SIG-M5 treated with dmso at 0.1 percent for 504 hours (cell line): ENCODE measurements around the gene MAFG.
"Not testable (repeated sequence)": the region's sequence is repeated elsewhere in the genome, so short reads cannot be mapped to it uniquely, and the experiment has no call there.

Source experiments
- DNase-seq: peaks from one replicate; lab custom pipeline; 2025; ENCODE audit not compliant: unreplicated experiment; lab: John Stamatoyannopoulos, UW

The MAFG gene

DNA sequence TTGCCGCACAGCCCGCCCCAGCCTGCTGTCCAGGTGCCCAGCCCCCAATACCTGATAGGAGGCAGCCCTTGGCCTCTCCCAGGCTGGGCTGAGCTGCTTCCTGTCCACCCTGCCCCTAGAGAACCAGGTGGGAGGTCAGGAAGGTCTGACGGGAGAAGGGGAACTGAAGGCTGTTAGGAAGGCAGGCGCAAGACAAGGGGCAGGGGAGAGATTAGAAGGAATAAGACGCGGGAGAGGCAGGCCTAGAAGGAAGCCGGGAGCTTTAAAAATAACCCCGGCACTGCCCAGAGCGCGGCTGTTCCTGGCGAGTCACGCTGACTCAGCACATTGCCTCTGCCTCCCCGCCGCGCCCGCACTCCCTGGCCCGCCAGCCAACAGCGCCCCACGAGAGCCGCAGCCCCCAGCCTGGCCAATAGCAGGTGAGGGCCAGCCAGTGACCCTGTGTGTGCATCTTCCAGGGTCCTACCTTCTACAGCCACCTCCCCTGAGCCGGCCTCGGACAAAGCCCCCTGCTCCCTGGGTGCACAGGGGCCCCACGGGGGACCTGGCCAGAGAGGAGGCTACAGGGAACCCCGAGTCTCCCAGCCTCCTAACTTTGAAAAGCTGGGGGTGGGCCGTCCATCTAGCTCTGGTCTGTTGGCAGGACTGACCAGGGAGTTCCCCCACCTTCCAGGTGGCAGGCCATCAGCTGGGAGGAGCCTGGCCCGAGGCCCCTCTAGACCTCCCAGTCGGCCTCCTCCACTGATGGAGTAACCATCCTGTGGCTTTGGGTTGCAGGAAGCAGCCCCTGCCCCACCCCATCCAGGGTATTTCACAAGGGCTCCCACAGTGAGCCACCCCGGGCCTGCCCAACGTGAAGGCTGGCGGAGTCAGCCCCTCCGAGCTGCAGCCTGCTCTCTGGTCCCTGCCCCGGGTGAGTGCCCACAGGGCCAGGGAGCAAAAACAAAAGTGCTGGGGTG is 4.0 kb downstream of the MAFG start:
- DNase-seq = peak; percentile 96

- peak; percentile 83 for DNase-seq
Measured at GRCh38 chr17:81922566-81923301, 4.8 kb downstream of the MAFG start.

GRCh38 chr17:81921996-81922565 is 5.5 kb downstream of the MAFG start:
- peak; percentile 73 for DNase-seq

- DNase-seq = no peak
Measured at GRCh38 chr17:81921537-81921862, 6.0 kb downstream of the MAFG start.

DNA sequence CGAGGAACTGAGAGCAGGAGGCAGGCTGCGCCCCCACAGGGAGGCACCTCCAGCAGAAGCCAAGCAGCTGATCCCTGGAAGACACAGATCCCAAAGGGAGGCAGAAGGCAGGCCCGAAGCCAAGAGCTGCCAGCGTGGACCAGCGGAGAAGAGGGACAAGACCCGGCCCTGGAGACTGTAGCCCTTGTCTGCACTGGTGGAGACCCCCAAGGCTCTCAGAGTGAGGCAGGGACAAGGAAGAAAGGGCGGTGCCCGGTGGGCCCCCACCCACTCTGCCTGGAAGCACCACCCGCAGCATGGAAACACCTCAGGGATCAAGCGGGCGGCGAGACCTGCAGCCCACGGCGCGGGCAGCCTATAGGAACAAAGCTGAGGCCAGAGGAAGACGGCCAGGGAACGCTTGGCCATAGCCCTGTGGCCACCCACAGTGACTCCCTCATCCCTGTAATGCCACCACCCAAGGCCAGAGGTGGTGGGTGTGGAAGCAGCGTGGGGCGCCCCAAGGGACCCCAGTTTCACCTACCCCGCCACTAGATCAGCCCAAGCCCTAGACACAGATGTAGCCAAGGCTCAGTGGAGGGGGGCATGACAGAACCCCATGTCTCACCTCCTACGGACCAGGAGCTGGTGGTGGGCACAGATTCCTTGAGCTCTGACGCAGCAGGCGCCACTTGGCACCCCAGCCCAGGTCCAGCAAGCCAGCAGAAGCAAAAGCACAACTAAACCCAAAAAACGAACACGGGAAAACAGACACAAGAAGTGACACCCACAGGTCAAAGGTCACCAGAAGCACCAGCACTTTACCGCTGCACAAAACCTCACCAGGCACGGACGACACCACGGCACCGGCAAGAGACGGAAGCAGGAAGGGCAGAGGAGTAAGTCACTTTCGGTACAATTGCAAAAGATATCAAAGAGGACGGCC is 6.7 kb downstream of the MAFG start:
- peak; percentile 93 for DNase-seq

DNA sequence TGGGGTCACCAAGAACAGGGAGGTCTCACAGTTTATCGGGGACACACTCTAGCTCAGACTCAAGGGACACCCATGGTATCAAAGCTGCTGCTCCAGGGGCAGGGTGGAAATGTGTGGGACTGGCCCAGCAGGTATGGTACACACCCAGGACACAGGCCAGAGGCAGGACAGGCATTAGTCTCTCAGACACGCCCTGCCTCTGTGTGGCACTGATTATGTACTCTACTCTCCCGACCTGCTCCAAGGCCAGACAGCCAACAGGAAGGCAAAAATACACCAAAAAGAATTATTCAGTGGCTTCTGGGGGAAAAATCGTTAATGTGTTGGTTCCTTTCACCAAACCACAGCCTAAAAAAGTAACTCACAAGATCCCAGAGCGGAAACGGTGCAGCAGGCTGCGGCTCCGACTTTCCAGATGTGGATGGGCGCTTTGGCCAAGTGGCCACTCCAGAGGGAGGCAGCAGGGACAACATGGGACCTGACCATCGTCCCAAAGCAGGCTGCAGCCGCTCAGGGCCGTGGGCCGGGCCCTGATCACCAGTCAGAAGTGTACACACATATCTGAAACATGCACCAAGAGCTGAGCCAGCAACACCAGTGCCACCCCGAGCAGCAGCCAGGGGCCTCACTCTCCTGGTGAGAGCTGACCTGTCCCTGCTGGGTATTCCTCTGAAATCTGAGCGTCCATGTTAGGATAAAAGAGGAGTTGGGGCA is 8.5 kb downstream of the MAFG start:
- DNase-seq = peak; percentile 66

- DNase-seq = not testable (repeated sequence)
Measured at GRCh38 chr17:81918333-81918669, 9.2 kb downstream of the MAFG start.

DNA sequence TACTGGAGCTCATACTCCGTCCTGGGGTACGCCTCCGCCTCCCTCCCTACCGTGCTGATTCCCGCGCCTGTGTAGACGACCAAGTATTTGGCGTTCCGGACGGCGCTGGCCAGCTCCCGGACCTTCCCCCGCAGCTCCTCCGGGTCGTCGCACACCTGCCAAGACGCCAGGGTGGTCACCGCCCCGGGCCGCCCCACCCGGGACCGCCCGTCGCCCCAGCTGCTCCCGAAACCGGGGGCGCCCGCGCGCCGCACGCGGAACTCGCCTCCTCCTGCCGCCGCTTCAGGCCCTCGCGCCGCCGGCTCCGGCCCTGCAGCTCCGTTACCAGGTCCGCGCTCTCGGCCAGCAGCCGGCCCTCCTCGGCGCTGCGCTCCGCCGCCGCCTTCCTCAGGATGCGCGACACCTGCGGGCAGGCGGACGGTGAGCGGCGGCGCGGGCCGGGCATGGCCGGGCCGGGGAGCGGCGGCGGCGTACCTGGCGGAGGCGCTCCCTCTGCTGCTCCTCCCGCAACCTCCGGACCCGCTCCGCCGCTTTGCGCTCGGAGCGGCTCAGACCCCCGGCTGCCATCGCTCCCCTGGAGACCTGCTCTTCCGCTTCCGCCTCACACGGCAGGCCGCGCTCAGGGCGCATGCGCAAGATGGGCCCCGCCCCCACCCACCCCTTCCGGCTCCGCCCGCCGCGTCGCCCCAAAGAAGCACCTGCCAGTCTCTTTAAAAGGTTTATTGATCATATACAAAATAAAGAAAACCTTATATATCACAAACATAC is 9.8 kb downstream of the MAFG start, which contains the start of gene SIRT7:
Gene SIRT7, minus strand, starts transcription at position 612 of the 768 bp plus-strand sequence. Its CDS starts 45 bp downstream, at position 567.
- peak; percentile 78 for DNase-seq

DNA sequence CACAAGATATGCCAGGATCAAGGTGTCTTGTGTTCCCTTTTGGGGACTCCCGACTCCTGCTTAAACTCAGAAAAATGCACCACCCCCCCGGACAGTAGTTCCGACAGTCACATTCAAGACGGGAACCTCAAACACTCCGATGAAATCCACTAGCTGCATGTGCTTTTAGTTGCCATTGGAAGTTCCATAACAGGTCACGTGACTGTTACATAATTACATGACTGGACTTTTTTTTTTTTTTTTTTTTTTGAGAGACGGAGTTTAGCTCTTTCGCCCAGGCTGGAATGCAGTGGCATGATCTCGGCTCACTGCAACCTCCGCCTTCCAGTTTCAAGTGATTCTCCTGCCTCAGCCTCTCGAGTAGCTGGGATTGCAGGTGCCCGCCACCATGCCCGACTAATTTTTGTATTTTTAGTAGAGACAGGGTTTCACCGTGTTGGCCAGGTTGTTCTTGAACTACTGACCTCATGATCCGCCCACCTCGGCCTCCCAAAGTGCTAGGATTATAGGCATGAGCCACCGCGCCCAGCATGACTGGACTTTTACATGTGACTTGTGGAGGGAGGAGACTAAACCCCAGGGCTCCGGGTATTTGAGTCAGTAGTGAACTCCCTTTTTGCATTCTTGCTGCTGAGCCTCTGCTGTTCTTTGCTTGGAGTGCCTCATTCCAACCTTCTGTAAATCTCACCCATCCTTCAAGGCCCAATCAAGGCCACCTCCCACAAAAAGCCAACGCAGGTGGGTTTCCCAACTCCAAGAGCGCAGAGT is 11.1 kb downstream of the MAFG start:
- DNase-seq = peak; percentile 70

GRCh38 chr17:81915331-81915730 is 12.2 kb downstream of the MAFG start:
- no peak for DNase-seq

- no peak for DNase-seq
Measured at GRCh38 chr17:81914103-81914850, 13.3 kb downstream of the MAFG start.

DNA sequence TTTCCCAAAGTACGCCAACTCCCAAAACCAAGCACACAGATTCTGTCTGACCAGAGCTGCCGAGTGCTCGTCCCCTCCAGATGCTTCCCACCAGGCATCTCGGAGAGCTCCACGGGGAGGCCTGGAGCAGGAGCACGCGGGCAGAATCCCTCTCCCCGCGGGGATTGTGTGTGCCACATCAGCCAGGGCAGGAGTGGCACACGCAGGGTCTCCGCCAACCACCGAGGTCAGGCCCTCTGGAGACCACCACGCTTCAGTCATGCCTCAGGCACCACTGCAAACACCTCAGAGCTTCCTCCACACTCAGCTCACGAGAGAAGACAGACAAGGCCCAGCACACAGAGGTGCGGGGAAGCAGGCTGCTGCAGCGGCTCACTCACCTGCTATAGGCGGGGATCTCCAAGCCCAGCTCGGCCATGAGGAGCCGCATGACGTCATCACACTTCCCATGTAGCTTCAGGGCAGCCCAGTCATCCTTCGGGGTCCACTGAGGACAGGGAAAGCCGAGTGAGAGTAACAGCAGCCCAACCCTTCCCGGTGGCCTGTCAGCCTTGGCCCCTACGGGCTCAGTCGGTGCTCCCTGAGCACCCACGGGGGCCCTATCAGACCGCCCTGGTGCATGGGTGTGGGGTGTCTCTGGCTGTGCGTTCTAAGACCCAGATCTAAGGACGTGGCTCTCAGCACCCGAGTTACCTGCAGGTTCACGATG is 14.0 kb downstream of the MAFG start:
- no peak for DNase-seq

DNA sequence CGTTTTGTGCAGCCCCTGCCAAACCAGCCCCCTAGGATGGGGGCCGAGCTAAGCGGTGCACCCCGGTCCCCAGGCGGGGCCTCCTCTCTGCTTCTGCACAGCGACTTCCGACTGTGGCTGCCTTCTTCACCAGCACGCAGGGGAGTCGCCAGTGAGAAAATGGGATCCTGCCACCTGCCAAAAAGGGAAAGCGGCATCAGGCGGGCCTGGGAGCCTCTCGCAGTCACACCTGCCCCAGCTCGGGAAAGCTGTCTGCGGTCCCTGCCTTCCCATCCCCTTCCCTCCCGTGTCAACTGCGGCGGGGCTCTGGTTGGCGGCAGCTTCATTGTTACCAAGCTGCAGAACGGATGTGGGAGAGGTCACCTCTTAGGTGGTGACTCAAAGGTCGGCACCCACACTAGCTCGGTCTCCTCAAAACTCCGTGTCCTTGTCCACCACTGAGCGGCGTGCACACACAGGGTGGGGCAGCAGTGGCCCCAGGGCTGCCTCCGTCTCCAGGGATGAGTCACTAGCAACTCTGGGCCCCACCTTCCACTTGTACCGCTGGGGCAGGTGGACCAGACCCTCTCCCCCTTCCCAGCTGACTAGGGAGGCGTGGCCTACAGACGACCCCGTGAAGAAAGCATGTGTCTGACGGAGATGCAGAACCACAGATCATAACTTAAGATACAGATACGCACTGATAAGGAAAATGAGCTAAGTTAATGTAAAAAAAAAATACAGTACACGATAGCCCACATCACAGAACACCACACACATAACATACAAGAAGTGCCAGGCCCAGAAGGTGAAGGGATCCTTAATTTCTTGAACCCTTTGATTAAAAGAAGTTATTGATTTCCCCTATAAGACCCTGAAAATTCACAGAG is 14.9 kb downstream of the MAFG start:
- no peak for DNase-seq

DNA sequence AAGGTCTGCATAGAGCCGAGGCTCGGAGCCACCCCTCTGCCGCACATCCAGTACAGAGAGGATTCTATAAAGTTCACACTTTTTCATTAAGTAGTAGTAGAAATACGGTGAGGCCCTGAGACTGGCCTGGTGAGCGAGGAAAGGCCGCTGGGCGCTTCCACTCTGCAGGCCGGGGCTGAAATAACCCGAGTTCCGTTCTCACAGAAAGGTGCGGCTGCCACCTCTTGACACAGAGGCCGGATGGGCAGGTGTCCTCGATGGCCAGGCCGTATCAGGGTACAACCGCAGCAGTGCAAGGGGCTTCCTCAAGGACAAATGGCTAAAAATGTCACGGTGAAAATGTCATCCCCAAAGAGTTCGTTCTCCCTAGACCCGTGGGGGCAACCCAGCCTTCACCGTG is 15.6 kb downstream of the MAFG start:
- DNase-seq = no peak

DNA sequence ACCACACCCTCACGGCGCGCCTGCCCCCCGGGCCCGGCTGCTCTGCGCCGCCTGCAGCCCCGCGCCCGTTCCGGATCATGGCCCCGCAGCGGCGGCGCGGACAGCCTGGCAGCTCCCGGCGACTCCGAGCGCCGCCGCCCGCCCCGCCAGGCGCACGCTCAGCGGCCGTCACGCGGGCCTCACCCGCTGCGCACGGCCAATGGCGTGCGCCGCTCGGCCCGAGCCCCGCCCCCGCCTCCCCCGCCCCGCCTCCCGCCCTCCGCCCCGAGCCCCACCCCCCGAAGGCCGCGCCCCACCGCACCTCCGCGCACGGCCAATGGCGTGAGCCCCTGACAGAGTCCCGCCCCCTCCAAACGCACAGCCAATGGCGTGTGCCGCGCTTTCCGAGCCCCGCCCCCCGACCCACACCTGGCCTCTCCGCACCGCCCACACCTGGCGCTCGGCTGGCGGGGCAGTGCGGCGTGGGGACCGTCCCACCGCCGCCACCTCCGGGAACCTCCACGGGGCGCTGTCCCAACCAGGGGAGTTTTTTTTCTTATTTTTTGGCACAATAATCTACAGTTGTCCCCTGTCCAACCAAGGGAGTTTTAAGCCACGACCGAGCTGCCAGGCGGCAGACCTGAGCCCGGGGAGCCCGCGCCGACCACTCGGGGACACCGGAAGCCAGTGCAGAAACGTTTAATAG is 16.1 kb downstream of the MAFG start, which contains the start of gene PCYT2:
Gene PCYT2, minus strand, starts transcription at position 123 of the 685 bp plus-strand sequence. Its CDS starts 44 bp downstream, at position 79.
- DNase-seq = peak; percentile 83

- no peak for DNase-seq
Measured at GRCh38 chr17:81910840-81911276, 16.7 kb downstream of the MAFG start.
